GM18507 (cell line): Measurements from ENCODE around the gene KIF25.
"Not testable (repeated sequence)": the region's sequence is repeated elsewhere in the genome, so short reads cannot be mapped to it uniquely, and the experiment has no call there.

ENCODE experiments used
- DNase-seq: peaks from one replicate; pipeline ENCODE4 v3.0.0; 2011; ENCODE audit warnings: low read depth; ENCODE audit not compliant: insufficient read length; ENCODE audit errors: extremely low spot score
- FAIRE-seq: peaks from 2 replicates; lab custom pipeline; 2011; peaks lifted over from hg19 to GRCh38; lab: Jason Lieb, UNC

Gene KIF25

GRCh38 chr6:167990016-167990945, 7.2 kb upstream of the KIF25 start:
- FAIRE-seq = no peak
- no peak for DNase-seq

- FAIRE-seq = no peak
- DNase-seq = no peak
Measured at GRCh38 chr6:167993169-167993568, 4.3 kb upstream of the KIF25 start.

- no peak for DNase-seq
- FAIRE-seq = no peak
Measured at GRCh38 chr6:167993831-167994230, 3.6 kb upstream of the KIF25 start.

- DNase-seq (no peak), FAIRE-seq (no peak)
Measured at GRCh38 chr6:167995302-167995701, 2.2 kb upstream of the KIF25 start.

- no peak for DNase-seq
- no peak for FAIRE-seq
Measured at GRCh38 chr6:167995731-167996151, 1.7 kb upstream of the KIF25 start.

- FAIRE-seq (no peak), DNase-seq (no peak)
Measured at GRCh38 chr6:167996424-167997199, 859 bp upstream of the KIF25 start.

GRCh38 chr6:167998215-167998614, 744 bp downstream of the KIF25 start:
- DNase-seq = no peak
- FAIRE-seq = no peak

GRCh38 chr6:168000198-168001028, 2.9 kb downstream of the KIF25 start:
- FAIRE-seq = no peak
- no peak for DNase-seq

- FAIRE-seq (no peak), DNase-seq (no peak)
Measured at GRCh38 chr6:168001029-168001332, 3.5 kb downstream of the KIF25 start.

GRCh38 chr6:168001514-168001913, 4.0 kb downstream of the KIF25 start:
- FAIRE-seq = not testable (repeated sequence)

GRCh38 chr6:168002804-168003203, 5.3 kb downstream of the KIF25 start:
- FAIRE-seq = no peak
- DNase-seq = no peak

More at GRCh38 chr6:168001514-168001913, 4.0 kb downstream of the KIF25 start:
- not testable (repeated sequence) for DNase-seq

GRCh38 chr6:168004023-168004422, 6.6 kb downstream of the KIF25 start:
- FAIRE-seq (no peak), DNase-seq (no peak)

- no peak for DNase-seq
- FAIRE-seq = no peak
Measured at GRCh38 chr6:168004945-168005344, 7.5 kb downstream of the KIF25 start.

- FAIRE-seq (no peak), DNase-seq (no peak)
Measured at GRCh38 chr6:168005796-168006195, 8.3 kb downstream of the KIF25 start.

GRCh38 chr6:168007592-168008338, 10.3 kb downstream of the KIF25 start:
- DNase-seq (no peak), FAIRE-seq (no peak)

GRCh38 chr6:168009331-168009730, 11.9 kb downstream of the KIF25 start:
- FAIRE-seq = no peak
- no peak for DNase-seq

- DNase-seq (no peak), FAIRE-seq (no peak)
Measured at GRCh38 chr6:168011291-168011690, 13.8 kb downstream of the KIF25 start.

- FAIRE-seq = no peak
Measured at GRCh38 chr6:168012431-168013249, 15.2 kb downstream of the KIF25 start.

More at GRCh38 chr6:168012431-168013249, 15.2 kb downstream of the KIF25 start:
- DNase-seq = no peak
